Measurements from ENCODE around the gene WNT2.

Gene WNT2

DNA sequence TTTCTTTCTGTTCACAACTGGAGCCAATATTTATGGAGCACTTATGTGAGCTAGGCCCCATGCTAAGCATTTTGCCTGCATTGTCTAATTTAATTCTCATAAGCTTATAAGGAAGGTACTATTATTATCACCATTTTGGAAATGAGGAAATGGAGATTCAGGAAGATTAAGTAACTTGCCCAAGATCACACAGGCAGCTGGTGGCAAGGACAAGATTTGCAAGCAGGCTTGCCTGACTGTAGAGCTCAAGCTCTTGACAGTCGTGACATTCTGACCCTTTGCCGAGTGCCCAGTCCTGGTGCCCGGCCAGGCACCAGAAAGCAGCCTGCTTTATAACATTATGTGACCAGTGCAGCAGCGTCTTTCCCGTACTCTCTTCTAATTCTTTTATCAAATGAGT lies 38.2 kb downstream of the WNT2 start:
- no peak overlapping the region for H3K4me3 ChIP-seq (replicated peaks in 1 of 2; ENCODE audit: low read depth in 2 of 2, low read length in 2 of 2)
- TF ChIP-seq, protein P1, sequence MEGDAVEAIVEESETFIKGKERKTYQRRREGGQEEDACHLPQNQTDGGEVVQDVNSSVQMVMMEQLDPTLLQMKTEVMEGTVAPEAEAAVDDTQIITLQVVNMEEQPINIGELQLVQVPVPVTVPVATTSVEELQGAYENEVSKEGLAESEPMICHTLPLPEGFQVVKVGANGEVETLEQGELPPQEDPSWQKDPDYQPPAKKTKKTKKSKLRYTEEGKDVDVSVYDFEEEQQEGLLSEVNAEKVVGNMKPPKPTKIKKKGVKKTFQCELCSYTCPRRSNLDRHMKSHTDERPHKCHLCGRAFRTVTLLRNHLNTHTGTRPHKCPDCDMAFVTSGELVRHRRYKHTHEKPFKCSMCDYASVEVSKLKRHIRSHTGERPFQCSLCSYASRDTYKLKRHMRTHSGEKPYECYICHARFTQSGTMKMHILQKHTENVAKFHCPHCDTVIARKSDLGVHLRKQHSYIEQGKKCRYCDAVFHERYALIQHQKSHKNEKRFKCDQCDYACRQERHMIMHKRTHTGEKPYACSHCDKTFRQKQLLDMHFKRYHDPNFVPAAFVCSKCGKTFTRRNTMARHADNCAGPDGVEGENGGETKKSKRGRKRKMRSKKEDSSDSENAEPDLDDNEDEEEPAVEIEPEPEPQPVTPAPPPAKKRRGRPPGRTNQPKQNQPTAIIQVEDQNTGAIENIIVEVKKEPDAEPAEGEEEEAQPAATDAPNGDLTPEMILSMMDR (IDR thresholded peaks at IDR 0.05; ENCODE audit: low read depth, low read length), result no peak
- DNase-seq (ENCODE audit: low read depth in 2 of 2), result no peak

DNA sequence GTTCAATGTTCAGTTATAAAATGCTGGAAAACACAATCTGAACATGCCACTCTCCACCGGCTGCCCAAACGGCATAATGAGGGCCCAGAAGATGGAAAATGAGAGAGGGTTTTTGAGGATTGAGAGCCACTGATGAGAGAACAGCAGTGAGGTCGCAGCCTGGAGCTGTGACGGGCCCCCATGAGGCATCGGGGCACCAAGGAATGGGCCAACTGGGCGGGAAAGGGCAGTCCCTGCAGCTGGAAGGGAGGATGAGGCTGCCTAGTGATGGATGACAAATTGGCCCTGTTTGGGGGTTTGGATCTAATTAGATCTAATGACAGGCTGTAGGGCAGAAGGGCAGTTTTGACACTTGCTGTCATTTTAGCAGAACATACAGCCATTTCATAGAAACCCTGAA lies 39.1 kb downstream of the WNT2 start:
- no peak overlapping the region for H3K4me3 ChIP-seq (replicated peaks in 1 of 2; ENCODE audit: low read depth in 2 of 2, low read length in 2 of 2)
- TF ChIP-seq, protein P1 (IDR thresholded peaks at IDR 0.05; ENCODE audit: low read depth, low read length), result no peak
- DNase-seq (ENCODE audit: low read depth in 2 of 2), result no peak

DNA sequence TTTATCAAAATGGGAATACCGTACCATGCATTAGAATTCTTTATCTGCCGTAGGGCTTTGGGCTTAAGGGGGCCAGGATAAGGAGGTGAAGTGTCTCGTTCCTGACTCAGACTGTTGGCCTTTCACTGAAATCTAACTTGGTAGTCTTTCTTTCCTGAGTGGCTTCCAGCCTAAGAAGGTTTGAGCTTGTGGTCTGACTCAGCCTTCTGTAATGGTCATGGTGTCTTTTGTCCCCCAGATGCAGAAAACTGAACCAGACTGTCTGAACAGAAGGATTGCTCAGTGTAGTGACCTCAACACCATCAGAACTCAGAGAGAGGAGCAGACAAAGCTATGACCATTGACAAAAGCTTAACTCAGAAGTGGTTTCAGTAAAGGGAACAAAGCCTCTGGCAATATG lies 39.5 kb downstream of the WNT2 start:
- H3K4me3 ChIP-seq (replicated peaks in 1 of 2; ENCODE audit: low read depth in 2 of 2, low read length in 2 of 2), result no peak overlapping the region
- peak; percentile 31 to 88 for DNase-seq (ENCODE audit: low read depth in 2 of 2)
- TF ChIP-seq, protein P1 (IDR thresholded peaks at IDR 0.05; ENCODE audit: low read depth, low read length), result no peak

GRCh38 chr7:117282239-117282812 lies 40.5 kb downstream of the WNT2 start:
- H3K4me3 ChIP-seq (replicated peaks in 1 of 2; ENCODE audit: low read depth in 2 of 2, low read length in 2 of 2), result no peak overlapping the region
- TF ChIP-seq, protein P1 (IDR thresholded peaks at IDR 0.05; ENCODE audit: low read depth, low read length), result no peak
- DNase-seq (ENCODE audit: low read depth in 2 of 2), result no peak

GRCh38 chr7:117281562-117281961 lies 41.3 kb downstream of the WNT2 start:
- TF ChIP-seq, protein P1 (IDR thresholded peaks at IDR 0.05; ENCODE audit: low read depth, low read length), result no peak
- peak; percentile 16 to 31 for DNase-seq (ENCODE audit: low read depth in 2 of 2)
- no peak overlapping the region for H3K4me3 ChIP-seq (replicated peaks in 1 of 2; ENCODE audit: low read depth in 2 of 2, low read length in 2 of 2)

- H3K4me3 ChIP-seq (replicated peaks in 1 of 2; ENCODE audit: low read depth in 2 of 2, low read length in 2 of 2), result no peak overlapping the region
- TF ChIP-seq, protein P1 (IDR thresholded peaks at IDR 0.05; ENCODE audit: low read depth, low read length), result no peak
- no peak for DNase-seq (ENCODE audit: low read depth in 2 of 2)
These were observed 42.8 kb downstream of the WNT2 start for GRCh38 chr7:117279931-117280557.

GRCh38 chr7:117279203-117279602 lies 43.7 kb downstream of the WNT2 start:
- H3K4me3 ChIP-seq (replicated peaks in 1 of 2; ENCODE audit: low read depth in 2 of 2, low read length in 2 of 2), result no peak overlapping the region
- TF ChIP-seq, protein P1 (IDR thresholded peaks at IDR 0.05; ENCODE audit: low read depth, low read length), result no peak

More at GRCh38 chr7:117279203-117279602, 43.7 kb downstream of the WNT2 start:
- no peak for DNase-seq (ENCODE audit: low read depth in 2 of 2)

Data from cardiac fibroblast (primary cell).